Stimulated activated CD8-positive, alpha-beta memory T cell treated with anti-CD3 and anti-CD28 coated beads, Interleukin-4, amount 100 ng/mL, for 4 hours (primary cell): Measurements from ENCODE around the gene DOP1B.
A peak's percentile ranks its signal among the peaks of the same experiment; 100 is the strongest.
"Not testable (repeated sequence)": the region's sequence is repeated elsewhere in the genome, so short reads cannot be mapped to it uniquely, and the experiment has no call there.

ENCODE experiments used
- DNase-seq, 2 donors: peaks; one replicate each; pipeline ENCODE4 v3.0.0-alpha.2; 2020; ENCODE audit warnings: low read depth in 2 of 2, low spot score in 1 of 2

The DOP1B gene

DNA sequence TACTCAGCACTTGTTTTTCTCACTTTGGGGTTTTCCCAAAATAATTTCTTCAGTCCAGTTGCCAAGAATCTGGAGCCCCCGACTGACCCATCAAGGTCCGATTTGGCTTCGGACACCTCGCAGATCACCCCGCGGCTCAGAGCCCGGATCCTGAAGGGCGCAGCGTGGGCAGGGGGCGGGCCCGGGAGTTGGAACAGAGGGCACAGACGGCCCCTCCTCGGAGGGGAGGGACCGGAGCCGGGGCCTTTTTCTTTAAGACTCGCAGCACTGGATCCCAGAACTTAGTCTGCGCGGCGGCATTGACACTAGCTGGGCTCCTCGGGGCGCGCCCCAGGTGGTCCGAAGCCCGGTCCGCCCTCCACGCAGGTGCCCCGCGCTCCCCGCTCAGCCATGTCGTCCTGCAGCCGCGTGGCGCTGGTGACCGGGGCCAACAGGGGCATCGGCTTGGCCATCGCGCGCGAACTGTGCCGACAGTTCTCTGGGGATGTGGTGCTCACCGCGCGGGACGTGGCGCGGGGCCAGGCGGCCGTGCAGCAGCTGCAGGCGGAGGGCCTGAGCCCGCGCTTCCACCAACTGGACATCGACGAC is 21.7 kb upstream of the DOP1B start, which contains the start of gene CBR3:
Gene CBR3, plus strand, starts transcription at position 277 of the 588 bp plus-strand sequence. Its CDS starts 114 bp downstream, at position 391.
- no peak for DNase-seq

DNA sequence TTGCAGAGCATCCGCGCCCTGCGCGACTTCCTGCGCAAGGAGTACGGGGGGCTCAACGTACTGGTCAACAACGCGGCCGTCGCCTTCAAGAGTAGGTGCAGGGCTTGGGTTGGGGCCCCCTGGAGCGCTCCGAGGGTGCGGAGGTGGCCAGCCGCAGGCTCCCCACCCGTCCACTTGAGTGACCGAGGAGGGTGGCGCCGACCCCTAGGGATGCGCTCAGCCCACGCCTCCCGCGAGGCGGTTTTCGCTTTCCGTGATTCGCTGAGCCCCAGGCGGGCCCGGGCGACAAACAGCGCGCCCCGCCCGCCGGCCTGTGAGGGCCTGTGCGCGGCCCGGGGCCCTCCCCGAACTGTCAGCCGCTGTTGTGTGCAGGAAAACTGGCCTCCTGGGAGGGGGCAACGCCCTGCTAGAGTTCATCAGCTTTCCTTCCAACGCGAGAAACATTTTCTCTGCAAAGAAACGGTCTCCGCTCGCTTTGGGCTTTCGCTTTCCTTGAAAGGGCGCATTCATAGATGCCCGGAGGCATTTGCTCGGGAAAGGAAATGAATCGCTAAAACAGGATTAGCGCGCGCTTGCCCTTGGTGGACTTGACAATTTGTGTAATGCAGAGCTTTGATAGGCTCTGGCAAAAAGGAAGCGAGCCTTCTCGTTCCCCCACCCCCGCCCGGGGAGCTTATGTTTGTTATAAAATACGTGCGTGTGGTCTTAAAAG is 21.1 kb upstream of the DOP1B start:
- DNase-seq: no peak

DNA sequence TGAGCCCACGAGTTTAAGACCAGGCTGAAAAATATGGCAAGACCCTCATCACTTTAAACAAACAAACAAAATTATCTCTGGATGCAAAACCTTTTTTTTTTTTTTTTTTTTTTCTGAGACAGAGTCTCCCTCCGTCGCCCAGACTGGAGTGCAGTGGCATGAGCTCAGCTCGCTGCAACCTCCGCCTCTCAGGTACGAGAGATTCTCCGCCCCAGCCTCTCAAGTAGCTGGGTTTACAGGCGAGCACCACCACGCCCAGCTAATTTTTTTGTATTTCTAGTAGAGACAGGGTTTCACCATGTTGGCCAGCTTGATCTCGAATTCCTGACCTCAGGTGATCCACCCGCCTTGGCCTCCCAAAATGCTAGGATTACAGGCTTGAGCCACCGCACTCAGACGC is 16.8 kb upstream of the DOP1B start:
- DNase-seq: not testable (repeated sequence)

DNA sequence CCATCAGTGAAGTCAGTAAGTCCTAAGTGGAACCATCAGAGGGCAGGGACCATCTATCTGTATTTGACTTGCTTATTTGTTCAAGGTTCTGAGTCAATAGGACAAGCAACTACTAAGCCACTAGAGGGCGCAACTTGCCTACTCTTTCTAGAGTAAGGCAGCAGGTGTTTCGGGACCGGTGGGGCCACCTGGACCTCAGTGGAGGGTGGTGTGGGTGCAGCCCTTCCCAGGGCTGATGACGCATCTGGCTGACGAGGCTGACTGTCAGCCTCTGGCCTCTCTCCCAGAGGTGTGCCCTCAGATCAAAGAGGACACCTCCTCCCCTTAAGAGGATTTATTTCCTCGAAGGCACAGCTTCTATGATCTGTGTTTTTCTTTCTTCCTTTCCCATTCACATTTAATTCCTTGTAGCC is 15.1 kb upstream of the DOP1B start:
- peak; percentile 69 to 73 for DNase-seq

DNA sequence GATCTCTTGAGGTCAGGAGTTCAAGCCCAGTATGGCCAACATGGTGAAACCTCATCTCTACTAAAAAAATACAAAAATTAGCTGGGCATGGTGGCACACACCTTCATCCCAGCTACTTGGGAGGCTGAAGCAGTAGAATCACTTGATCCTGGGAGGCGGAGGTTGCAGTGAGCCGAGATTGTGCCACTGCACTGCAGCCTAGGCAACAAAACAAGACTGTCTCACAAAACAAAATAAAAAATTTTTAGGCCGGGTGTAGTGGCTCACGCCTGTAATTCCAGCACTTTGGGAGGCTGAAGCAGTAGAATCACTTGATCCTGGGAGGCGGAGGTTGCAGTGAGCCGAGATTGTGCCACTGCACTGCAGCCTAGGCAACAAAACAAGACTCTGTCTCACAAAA is 12.4 kb upstream of the DOP1B start:
- not testable (repeated sequence) for DNase-seq

DNA sequence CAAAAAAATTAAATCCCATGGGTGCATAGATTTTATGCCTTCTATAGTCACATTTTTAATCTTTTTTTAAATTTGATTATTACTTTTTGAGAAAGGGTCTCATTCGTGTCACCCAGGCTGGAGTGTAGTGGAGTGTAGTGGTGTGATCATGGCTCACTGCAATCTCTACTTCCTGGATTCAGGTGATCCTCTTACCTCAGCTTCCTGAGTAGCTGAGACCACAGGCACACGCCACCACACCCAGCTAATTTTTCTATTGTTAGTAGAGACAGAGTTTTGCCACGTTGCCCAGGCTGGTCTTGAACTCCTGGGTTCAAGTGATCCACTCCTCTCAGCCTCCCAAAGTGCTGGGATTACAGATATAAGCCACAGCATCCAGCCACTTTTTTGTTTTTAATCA is 11.4 kb upstream of the DOP1B start:
- no peak for DNase-seq

DNA sequence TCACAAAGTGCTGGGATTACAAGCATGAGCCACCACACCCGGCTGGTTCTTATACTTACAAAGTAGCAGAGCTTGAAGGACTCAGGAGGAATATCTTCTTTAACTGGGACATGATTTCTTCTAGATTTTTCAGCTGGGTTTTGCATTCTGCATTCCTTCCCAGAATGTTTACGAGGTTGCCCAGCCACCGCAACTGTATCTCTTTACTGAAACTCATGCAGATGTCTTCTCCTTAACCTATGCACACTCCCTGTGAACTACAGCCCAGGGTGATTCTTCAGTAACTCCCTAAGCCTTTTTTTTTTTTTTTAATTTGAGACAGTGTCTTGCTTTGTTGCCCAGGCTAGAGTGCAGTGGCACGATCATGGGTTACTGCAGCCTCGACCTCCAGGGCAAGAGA is 8.7 kb upstream of the DOP1B start:
- DNase-seq: no peak

DNA sequence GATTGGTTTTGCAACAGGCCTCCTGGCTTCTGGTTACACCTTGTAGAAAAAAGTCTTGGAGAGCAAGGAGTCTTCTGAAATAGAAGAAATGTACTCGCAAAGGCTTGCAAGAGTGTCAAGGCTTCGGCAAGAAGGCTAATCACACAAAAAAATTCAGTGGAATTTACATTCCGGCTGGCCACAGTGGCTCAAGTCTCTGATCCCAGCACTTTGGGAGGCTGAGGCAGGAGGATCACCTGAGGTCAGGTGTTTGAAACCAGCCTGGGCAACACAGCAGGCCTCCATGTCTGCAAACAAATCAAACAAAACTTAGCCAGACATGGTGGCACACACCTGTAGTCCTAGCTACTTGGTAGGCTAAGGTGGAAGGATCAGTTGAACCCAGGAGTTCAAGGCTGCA is 7.7 kb upstream of the DOP1B start:
- DNase-seq: no peak

DNA sequence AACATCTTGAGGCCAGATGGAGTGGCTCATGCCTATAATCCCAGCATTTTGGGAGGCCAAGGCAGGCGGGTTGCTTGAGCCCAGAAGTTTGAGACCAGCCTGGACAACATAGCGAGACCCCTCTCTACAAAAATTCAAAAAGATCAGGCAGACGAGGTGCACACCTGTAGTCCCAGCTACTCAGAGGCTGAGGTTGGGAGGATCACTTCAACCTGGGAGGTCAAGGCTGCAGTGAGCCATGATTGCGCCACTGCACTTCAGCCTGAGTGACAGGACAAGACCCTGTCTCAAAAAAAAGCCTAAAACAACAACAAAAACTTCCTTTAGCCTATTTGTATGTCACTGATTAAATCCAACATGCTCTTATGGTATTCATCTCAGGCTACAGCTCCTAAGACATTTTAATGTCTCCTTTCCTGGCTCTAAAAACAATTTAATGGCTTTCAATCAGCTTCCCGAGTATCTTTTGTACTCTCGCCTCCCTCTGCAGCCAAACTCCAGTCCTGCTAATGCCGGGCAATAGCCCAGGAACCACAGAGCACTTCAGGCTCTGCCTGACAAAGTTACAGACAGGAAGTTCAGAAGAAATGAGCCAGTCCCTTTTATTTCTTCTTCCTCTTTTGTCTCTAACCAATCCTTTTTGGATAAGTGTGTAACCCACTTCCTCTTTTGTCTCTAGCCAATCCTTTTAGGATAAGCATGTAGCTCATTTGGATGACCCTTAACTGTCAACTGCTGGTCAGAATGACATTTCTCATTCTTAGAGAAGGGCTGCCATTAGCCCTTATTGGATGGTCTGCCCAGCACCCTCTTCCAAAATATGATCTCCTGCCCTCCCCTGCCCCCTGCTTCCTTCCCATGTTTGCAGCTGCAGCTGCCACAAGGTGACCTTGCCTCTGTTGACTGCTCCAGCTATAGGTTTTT is 6.6 kb upstream of the DOP1B start:
- DNase-seq: no peak

DNA sequence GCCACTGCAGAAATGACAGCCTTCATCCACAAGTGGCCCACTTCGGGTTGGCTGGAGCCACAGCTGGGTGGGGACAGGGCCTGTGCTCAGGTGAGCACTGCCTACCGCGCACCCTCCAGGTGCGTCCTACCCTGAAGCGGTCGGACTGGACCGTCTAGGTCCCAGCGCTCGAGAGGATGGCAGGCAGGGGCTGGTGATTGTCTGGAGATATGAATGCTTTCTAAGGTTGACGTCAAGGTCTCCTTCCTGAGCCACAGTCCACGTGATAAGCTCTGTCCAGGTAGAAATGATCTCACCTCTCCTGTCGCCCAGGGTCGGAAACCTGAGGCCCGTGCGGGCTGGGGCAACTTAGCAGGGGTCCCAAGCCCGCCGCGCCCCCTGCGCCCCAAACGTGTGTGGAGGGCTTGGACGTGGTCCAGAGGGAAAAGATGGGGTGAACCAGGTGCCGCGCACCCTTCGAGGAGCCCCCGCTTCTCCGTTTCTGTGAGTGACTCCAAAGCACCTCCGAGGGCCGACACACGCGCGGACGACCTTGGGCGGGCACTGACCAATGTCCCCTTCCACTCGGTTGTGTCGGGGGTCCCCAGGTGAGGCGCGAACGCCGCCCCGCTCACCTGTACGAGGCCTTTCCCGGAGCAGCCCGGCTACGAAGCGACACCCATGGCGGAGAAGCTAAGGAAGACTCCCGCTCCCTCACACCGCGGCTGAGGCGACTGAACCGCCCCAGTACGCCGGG is 853 bp upstream of the DOP1B start:
- no peak for DNase-seq

DNA sequence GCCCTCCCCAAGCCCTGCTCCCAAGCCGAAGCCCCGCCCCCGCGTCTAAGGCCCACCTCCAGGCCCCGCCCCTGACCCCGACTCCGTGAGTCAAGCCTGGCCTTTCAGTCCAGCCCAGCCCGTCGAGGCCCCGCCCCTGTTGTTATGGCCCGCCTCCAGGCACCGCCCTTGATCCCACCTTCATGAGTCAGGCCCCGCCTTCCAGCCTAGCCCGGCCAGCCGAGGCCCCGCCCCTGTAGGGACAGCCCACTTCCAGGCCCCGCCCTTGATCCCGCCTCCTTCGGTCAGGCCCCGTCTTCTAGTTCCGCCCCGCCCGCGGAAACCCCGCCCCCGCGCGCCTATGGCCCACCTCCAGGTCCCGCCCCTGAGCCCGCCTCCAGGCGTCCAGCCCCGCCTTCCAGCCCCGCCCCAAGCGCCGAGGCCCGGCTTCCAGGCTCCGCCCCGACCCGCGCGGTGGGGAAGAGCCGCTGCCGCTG is 247 bp upstream of the DOP1B start:
- DNase-seq: peak; percentile 99 to 100

DNA sequence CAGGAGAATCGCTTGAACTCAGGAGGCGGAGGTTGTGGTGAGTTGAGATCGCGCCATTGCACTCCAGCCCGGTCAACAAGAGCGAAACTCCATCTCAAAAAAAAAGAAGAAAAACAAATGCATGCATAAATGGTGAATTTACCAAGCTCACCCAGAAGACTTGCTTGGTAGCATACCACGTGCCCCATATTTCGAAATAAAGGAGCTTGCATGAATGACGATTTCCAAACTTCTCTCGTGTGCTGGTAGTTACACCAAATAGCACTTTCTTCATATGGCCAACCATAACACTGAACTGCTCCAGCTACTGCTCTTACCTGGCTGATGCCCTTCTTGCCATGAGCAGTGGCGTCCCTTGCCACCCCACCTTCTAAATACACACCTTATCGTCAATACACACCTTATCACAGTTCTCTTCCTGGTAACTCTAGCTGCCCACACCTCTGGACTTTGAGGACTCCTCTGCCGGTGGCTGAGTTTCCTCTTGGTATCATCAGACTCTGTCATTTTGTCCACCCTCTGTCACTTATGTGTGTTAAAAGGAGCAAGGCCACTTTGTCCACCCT is 2.8 kb downstream of the DOP1B start:
- DNase-seq: no peak

DNA sequence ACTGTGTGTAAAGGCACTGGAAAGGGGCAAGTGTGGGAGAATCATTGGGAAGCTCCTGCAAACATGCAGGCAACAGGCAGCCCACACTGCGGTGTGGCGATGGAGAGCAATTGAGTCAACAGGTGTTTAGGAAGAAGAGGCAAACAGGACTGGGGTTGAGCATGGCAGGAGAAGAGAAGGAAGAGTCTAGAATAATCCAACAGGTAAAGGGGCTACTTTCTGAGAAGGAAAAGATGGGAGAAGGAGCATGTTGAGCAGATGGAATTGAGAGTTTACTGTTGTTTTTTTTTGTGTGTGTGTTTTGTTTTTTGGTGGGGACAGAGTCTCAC is 4.2 kb downstream of the DOP1B start:
- DNase-seq: no peak

DNA sequence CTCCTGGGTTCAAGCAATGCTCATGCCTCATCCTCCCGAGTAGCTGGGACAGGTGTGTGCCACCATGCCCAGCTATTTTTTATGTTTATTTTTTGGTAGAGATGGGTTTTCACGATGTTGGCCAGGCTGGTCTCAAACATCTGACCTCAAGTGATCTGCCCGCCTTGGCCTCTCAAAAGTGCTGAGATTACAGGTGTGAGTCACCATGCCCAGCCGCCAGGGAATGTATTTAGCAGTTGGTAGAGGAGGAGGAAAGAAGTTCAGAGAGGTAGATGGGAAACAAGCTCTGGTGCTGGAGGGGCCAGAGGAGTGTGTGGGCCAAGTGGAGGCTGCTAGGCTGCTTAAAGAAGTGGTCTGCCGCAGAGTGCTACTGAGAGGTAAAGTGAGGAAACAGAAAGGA is 6.0 kb downstream of the DOP1B start:
- DNase-seq: no peak

DNA sequence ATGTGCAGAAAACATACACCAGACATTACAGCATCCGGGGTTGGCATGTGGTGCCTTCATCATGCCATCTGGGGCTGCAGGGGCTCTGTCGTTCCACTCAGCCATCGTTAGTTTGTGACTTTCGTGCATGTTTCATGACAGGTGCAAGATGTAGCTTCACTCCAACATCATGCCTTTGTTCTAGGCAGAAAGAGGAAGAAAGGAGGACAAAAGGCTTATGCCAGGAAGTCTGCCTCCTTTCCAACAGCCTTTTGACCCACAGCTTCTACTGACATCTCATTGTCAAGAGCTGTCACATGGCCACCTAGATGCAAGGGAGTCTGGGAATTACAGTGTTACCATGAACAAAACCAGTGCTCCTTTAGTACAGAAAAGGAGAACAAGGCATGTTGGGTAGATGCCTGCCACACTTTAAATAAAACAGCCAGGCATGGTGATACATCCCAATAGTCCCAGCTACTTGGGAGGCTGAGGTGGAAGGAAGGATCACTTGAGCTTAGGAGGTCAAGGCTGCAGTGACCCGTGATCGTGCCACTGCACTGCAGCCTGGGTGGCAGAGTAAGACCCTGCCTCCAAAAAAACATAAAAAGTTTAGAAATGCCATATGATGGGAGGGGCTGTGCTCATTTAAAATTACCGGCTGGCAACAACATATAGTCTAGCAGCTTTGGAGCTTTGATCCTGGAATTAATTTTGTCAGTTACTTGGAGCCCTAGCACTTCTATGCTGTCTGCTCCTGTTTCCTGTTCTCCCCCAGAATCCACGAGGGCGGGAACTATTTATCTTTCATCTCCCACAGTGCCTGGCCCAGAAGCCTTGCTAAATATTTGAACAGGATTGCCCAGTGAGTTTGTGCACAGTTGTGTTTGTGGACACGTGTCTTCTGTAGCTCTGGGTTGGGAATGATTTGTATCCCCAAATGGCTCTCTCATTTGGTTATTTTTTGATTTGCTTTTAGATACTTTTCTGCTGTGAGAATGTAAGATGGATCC is 7.4 kb downstream of the DOP1B start:
- DNase-seq: no peak

DNA sequence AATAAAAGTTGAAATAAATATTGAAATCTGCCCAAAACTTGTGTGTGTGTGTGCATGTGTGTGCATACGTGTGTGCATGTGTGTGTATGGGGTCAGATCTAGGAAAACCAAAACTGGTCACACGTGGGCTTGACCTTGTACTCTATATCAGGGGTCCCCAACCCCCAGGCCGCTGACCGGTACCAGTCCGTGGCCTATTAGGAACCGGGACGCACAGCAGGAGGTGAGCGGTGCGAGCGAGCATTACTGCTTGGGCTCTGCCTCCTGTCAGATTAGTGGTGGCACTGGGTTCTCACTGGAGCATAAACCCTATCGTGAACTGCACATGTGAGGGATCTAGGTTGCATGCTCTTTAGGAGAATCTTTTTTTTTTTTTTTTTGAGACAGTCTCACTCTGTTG is 8.7 kb downstream of the DOP1B start:
- DNase-seq: no peak

DNA sequence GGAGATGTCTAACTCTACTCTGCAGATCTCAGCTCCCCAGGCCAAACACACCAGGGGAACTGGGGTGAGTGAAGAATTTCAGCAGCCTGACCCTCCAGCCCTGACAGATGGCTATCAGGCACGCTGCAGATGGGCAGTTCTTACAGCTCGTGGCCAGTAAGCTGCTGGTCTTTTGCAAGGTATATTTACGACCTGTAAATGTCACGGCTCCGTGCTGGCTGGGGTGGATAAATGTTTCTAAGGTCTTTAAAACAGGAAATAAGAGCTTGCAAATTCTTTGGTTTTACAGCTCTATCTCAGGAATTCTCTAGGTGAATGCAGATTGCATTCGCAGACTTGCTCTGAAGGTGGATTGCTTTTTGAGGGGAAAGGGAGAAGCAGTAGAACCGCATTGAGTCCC is 10.1 kb downstream of the DOP1B start:
- no peak for DNase-seq

DNA sequence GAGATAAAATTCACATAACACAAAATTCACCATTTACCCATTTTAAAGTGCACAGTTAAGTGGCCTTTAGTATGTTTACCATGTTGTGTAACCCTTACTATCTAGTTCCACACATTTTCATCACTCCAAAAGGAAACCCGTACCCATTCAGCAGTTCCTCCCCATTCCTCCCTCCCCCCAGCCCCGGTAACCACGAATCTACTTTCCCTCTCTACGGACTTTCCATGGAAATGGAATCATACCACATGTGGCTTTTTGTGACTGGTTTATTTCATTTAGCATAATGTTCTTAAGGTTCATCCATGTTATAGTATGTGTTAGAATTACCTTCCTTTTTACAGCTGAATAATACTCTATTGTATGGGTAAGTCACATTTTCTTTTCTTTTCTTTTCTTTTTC is 10.9 kb downstream of the DOP1B start:
- no peak for DNase-seq

DNA sequence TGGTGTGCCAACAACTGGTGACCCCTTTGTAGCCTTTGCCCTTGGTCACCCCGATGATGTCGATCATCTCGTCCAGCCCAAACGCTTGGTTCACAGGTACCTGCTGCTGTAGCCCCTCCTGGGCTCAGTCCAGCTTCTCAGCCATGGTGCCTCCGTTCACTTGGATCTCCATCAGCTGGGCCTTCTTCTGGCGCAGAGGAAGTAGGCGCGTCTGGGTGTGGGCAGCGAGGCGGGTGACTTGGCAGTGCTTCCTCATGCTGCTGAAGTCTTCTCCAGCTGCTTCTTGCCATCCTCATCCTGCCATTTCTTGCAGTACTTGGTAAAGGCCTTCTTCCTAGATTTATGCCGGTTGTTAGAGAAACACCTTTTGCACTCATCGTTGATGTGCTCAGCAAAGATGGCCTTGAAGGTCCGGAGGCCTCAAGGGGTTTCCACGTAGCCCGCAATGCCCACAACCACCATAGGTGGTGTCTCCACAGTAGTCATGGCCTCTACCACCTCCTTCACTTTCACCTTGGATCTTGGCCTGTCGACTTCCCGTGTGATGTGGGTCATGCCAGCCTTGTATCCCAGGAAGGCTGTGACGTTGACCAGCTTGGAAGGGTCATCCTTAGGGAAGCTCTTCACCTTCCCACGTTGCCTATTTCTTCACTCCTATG is 13.0 kb downstream of the DOP1B start:
- no peak for DNase-seq
